HG03280 (cell line): ENCODE data around the gene YPEL3.

Source experiments
- ATAC-seq: cut with Tn5 transposase; IDR thresholded peaks from one replicate; pipeline ENCODE4 v1.9.1; 2021; ENCODE audit warnings: mild to moderate bottlenecking, moderate library complexity; ENCODE audit not compliant: unreplicated experiment

Gene YPEL3

GRCh38 chr16:30091474-30092372 is 4.3 kb downstream of the YPEL3 start, which contains the start of gene TBX6:
TBX6 (minus strand) TSS chr16:30091924; CDS start chr16:30091193, 731 bp downstream.
- ATAC-seq, result peak; percentile 66

GRCh38 chr16:30090610-30091331 is 5.2 kb downstream of the YPEL3 start:
- ATAC-seq, result no peak

DNA sequence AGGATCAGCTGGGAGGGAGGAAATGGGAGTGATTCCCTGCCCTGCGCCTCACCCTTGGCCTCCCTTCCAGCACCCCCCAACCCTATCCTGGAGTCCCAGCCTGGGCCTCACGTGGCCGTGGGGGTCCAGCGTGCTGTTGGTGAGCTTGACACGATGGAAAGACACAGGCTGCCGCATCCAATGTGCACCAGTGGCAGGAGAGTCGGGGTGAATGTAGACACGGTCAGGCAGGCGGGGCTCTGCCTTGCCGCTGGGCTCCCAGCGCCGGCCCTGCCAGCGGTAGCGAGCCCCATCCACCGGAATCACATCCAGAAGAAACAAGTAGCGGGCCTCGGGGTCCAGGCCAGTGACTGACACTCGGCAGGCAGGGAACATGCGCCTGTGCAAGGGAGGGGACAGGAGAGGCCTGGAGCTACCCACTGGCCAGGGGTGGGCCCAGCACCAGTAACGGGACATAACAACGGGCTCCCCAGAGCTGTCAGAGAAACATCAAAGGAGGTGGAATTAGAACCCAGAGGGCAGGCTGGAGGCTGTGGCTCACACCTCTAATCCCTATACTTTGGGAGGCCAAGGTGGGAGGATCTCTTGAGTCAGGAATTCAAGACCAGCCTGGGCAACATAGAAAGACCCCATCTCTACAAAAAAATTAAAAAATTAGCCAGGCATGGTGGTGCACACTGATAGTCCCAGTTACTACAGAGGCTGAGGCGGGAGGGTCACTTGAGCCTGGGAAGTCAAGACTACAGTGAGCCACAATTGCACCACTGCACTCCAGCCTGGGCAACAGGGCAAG is 7.0 kb downstream of the YPEL3 start:
- no peak for ATAC-seq

GRCh38 chr16:30088237-30088831 is 7.7 kb downstream of the YPEL3 start:
- no peak for ATAC-seq

DNA sequence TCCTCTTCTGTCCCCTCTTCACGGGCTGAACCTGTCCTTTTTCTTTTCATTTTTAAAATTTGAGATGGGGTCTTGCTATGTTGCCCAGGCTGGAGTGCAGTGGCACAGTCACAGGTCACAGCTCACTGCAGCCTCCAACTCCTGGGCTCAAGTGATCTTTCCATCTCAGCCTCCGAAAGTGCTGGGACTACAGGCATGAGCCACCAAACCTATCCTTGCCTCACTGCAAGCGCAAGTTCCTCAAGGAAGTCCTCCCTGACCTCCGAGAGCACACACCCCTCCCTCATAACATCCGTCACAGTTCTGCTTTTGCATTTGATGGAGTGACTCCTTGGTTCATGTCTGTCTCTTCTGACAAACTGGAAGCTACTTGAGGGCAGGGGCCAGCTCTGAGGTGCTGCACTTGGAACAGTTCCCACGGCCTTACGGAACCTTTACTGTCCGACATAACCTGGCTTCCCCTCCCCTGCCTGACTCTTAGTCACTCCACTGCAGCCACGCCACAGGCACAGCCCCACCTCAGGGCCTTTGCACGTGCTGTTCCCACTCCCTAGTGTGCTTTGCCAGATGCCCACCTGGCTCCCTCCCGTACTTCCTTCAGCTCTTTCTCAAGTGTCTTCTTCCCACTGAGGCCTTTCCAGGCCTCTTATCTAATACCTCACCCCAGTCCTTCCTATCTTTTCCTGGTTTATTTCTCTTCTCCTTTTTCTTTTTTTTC is 8.7 kb downstream of the YPEL3 start:
- ATAC-seq, result no peak

DNA sequence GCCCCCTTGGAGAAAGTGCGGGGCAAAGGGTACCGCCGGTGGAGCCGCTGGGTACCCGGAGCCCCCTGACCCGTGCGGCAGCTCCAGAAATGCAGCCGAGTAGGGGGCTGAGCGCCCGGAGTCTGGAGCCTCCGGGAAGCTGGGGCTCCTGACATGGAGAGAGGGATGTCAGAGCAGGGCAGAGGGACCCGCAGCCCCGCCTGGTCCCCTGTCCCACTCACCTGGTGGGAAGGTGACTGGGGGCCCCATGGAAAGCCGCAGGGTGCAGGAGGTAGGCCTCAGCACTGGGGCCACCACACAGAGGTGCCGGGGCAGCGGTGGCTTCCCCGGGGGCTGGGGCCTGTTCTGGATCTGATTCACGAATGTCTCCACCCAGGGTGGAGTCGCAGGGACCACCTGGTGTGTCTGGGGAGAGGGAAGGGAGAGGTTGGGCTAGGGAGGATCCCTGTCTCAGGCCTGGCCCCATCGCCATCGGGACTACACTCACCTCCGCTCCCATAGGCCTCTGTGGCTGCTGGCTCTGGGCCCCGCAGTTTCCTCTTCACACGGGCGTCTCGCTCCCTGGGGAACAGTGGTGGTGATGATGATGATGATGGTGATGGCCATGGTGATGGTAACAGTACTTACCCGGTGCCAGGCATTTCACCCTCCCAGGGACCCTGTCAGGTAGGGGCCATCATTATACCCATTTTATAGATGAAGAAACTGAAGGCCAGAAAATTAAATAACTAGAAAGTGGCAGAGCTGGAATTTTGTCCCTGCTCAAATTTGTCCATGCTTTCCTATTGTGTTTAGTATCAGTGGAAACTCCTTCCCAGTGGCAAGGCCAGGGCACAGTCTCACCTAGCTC is 9.5 kb downstream of the YPEL3 start:
- ATAC-seq, result no peak

DNA sequence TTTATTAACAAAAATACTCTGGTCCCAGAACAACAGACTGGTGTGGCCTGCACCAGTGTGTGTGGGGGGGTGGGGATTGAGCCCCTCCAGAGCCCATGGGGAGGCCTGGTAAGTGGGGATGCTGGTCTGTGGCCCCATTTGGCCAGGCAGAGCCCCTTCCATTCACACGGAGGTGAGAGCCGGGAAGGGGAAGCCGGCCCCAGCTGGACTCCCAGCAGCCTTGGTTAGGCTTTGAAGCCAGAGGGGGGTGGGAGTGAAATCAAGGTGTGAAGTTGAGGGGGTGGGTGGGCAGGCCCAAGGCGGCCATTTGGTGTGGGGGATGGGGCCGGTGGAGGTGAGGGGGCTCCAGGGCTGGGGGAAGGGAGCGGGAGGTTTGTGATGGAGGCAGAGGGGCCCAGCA is 10.2 kb downstream of the YPEL3 start:
- ATAC-seq, result no peak

GRCh38 chr16:30085247-30085646 is 10.8 kb downstream of the YPEL3 start:
- no peak for ATAC-seq

GRCh38 chr16:30084816-30085159 is 11.2 kb downstream of the YPEL3 start:
- ATAC-seq, result no peak

DNA sequence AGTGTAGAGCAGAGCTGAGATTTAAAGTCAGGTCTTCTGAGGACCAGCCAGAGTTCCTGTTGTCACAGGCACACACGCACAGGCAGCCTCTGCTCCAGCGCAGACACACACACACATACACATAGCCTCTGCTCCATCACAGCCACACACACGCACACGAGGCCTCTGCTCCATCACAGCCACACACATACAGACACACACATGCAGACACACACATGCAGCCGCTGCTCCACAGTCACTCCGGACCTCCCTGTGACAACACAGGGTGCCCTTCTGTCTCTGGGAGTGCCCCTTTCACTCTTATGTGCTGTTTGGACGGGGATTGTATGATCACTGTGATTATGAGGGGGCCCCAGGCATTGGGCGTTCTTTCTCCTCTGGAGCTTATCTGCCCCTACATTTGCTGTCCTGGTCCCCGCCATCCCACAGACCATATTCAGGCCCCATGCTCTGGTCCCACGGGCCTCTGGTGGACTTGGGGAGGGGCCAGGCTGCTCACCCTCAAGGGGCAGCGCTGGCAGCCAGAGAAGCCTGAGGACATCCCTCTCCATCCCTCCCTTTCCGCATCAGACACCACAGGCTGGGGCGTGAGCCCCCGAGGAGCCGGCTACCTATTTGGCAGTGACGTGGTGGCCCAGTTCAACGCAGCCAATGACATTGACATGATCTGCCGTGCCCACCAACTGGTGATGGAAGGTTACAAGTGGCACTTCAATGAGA is 11.8 kb downstream of the YPEL3 start:
- no peak for ATAC-seq

DNA sequence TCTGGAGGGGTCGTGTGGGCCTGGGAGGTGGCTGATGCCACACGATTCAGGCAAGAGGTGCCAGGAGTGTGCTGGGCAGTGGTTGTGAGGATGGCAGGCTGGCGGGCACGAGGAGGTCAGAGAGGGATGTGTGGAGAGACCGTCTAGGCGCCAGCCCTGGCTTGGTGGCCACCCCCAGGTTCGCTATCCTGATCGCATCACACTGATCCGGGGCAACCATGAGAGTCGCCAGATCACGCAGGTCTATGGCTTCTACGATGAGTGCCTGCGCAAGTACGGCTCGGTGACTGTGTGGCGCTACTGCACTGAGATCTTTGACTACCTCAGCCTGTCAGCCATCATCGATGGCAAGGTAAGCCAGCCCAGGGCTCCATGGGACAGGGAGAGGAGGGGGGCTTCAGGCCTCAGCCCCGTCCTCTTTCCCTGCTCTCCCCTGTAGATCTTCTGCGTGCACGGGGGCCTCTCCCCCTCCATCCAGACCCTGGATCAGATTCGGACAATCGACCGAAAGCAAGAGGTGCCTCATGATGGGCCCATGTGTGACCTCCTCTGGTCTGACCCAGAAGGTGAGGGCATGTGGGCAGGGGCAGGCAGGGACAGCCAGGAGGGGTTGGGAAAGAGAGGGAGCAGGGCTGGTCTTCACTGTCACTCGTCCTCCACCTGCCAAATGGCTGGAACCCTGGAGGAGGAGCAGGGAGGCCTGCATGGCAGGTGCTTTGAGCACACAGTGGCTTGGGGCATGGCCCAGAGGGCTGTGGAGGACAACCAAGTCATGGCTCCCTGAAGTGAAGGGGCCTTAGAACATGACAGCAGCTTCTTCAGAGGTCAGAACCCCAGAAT is 12.6 kb downstream of the YPEL3 start:
- no peak for ATAC-seq

GRCh38 chr16:30082545-30083090 is 13.4 kb downstream of the YPEL3 start:
- ATAC-seq, result no peak

- no peak for ATAC-seq
Measured at GRCh38 chr16:30079480-30079879, 16.5 kb downstream of the YPEL3 start.

DNA sequence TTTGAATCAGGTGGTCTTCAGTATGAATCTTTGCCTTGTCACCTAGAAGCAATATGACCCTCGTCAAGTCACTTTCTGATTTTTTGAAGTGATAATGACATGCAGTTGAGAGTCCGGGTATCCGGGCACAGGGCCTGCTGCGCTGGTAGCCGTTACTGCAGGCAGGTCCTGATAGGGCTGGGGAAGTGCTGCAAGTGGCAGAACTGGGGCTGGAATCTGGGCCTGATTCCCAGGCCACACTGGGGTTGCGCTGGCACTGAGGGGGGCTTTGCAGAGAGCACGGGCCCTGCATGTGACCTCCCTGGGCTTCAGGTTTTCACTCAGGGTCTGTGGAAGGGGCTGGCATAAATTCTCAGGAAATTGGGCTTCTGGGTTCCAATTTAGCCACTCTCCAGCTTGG is 17.3 kb downstream of the YPEL3 start:
- ATAC-seq, result no peak

DNA sequence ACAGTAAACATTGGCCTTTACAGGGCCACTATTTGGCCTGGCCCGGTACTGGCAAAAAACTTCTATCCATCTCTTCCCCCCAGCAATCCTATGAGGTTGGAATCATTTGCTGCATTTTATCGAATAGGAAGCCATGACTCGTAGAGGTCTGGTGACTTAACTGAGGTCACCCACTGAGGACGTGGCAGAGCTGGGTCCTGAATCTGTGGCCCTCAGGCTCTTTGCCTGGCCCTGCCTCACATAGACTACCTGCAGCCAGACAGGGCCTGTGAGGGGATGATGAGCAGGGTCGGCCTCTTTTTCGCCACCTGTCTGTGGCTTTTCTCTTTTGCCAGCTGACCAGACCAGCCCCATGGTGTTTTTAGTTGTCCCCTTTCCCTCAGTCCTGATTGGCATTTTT is 18.4 kb downstream of the YPEL3 start:
- no peak for ATAC-seq

DNA sequence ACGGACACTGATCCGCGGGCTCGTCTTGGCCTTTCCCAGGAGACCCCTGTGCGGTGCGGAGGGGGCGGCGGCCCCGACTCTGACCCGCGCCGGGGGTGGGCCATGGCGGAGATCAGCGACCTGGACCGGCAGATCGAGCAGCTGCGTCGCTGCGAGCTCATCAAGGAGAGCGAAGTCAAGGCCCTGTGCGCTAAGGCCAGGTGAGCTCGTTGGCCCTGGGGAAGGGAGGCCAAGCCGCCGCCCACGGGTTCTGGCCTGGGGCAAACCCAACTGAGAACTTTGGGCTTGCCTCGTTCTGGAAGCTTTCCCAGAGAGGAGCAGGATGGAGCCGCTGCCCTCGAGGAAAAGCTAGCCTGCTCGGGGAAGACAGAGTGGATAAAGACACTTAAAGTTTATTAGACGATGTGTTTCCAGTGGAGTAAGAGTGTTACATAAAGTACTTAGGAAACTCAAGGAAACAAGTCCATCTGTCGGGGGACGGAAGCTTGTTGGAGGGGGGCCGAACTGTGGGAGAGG is 19.7 kb downstream of the YPEL3 start:
- peak; percentile 37 for ATAC-seq

DNA sequence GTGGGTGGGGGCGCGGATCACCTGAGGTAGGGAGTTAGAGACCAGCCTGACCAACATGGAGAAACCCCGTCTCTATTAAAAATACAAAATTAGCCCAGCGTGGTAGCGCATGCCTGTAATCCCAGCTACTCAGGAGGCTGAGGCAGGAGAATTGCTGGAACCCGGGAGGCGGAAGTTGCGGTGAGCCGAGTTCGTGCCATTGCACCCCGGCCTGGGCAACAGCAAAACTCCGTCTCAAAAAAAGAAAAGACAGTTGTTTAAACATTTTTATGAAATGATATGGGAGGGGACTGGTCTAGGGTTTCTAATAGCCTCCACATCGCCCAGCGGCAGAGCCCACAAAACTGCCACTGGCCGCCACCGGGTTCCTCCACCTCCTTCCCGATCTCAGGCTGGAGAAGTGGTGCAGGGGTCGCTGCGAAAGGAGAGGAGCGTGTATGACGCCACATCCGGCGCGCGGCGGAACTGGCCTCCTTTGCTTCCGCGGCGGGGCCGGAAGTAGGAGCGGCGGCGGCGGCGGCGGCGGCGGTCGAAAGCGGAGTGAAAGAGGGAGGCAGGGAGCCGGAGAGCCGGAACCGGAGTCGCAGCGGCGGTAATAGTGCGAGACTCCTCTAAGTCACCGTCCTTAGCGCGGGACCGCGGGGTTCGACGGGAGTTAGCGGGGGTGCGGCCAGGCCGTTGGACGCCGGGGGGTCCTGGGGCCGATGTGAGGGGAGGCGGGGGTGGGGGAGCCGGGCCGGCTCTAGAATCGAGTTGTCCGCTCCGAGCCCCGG is 20.3 kb downstream of the YPEL3 start, which contains the start of gene PPP4C:
Gene PPP4C, plus strand, starts transcription at position 492 of the 773 bp plus-strand sequence. CDS start 384 bp downstream, outside the sequence.
- peak; percentile 83 for ATAC-seq
